Measurements from ENCODE around the gene CC2D2A. TPM values are rescaled to one million over a fixed set of nuclear protein-coding genes. Genes with fewer than 3 reads are reported as not detected.

The CC2D2A gene
- total and polyA plus RNA-seq, 10 of the 15 experiments (the other 5 are each of a cell fraction or from before 2014, with no cell fraction given), result 0.04 to 1.1 (median 0.26) TPM

- no peaks in the 10 kb centered on the region for H3K27me3 ChIP-seq (replicated peaks in 1 of 2; ENCODE audit: control insufficient read depth in 2 of 2, insufficient read depth in 2 of 2, low read length in 1 of 2)
- H3K4me2 ChIP-seq (ENCODE audit: control insufficient read depth, insufficient read depth), result no peak overlapping the region
- no peaks in the 10 kb centered on the region for H4K20me1 ChIP-seq (ENCODE audit: control insufficient read depth, insufficient read depth)
- TF ChIP-seq RB1 (IDR thresholded peaks at IDR 0.05; ENCODE audit: borderline replicate concordance) (no peak), BACH1 (IDR thresholded peaks at IDR 0.05; ENCODE audit: borderline replicate concordance) (no peak), BMI1 (IDR thresholded peaks at IDR 0.05; ENCODE audit: borderline replicate concordance) (no peak), TBL1XR1 (IDR thresholded peaks at IDR 0.05; ENCODE audit: low read depth, low read length) (no peak)
- TF ChIP-seq, protein P1, sequence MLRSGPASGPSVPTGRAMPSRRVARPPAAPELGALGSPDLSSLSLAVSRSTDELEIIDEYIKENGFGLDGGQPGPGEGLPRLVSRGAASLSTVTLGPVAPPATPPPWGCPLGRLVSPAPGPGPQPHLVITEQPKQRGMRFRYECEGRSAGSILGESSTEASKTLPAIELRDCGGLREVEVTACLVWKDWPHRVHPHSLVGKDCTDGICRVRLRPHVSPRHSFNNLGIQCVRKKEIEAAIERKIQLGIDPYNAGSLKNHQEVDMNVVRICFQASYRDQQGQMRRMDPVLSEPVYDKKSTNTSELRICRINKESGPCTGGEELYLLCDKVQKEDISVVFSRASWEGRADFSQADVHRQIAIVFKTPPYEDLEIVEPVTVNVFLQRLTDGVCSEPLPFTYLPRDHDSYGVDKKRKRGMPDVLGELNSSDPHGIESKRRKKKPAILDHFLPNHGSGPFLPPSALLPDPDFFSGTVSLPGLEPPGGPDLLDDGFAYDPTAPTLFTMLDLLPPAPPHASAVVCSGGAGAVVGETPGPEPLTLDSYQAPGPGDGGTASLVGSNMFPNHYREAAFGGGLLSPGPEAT (IDR thresholded peaks at IDR 0.05; ENCODE audit: low read depth), result no peak
- no peak overlapping the region for H3K9ac ChIP-seq (ENCODE audit: control insufficient read depth, insufficient read depth, low read length)
- no peaks in the 10 kb centered on the region for H3K79me2 ChIP-seq (ENCODE audit: control insufficient read depth, insufficient read depth, low read length)
- no peaks in the 10 kb centered on the region for H3K36me3 ChIP-seq (ENCODE audit: control insufficient read depth in 2 of 2, insufficient read depth in 2 of 2, low read length in 1 of 2)
- 32% methylated on average over 2 of the region's 2 CpGs for WGBS (ENCODE audit: insufficient coverage, insufficient replicate concordance, low lambda C conversion rate, missing lambda C conversion rate)
- FAIRE-seq (no peak), DNase-seq (ENCODE audit: low read depth, low spot score) (no peak), ATAC-seq (no peak)
- POLR2A ChIA-PET, result no interaction called here
- no peak overlapping the region for H3K4me3 ChIP-seq
- RAD21 ChIA-PET (ENCODE audit: unreplicated experiment), result no interaction called here
- no TSS peak for BruUV-seq (replicated peaks)
- CTCF ChIA-PET, result no interaction called here
- no peaks in the 10 kb centered on the region for H3K4me1 ChIP-seq (ENCODE audit: control insufficient read depth, insufficient read depth, low read length)
- intact Hi-C loops (cut with micrococcal nuclease; ENCODE audit: unreplicated experiment), result no loop called here
- H3K9me3 ChIP-seq (replicated peaks; ENCODE audit: control insufficient read depth, insufficient read depth, low read length), result no peaks in the 10 kb centered on the region
- H2AFZ ChIP-seq (ENCODE audit: control insufficient read depth, low read depth, low read length), result no peak overlapping the region
- H3K27ac ChIP-seq (ENCODE audit: control insufficient read depth, insufficient read depth), result no peak overlapping the region
- in situ Hi-C loops (cut with MboI), result no loop called here
- SMC1A ChIA-PET (ENCODE audit: uncharacterized antibody, unreplicated experiment), result no interaction called here
These were observed 64.1 kb downstream of the CC2D2A start for GRCh38 chr4:15533817-15534216.

GRCh38 chr4:15535599-15535998 is 65.9 kb downstream of the CC2D2A start:
- SMC1A ChIA-PET (ENCODE audit: uncharacterized antibody, unreplicated experiment), result no interaction called here
- no peaks in the 10 kb centered on the region for H3K27me3 ChIP-seq (replicated peaks in 1 of 2; ENCODE audit: control insufficient read depth in 2 of 2, insufficient read depth in 2 of 2, low read length in 1 of 2)
- H3K79me2 ChIP-seq (ENCODE audit: control insufficient read depth, insufficient read depth, low read length), result no peaks in the 10 kb centered on the region
- H3K27ac ChIP-seq (ENCODE audit: control insufficient read depth, insufficient read depth), result no peak overlapping the region
- 63% methylated on average over 6 of the region's 6 CpGs for WGBS (ENCODE audit: insufficient coverage, insufficient replicate concordance, low lambda C conversion rate, missing lambda C conversion rate)
- CTCF ChIA-PET, result interaction anchor here (1.5 kb wide), 1 partner anchor 78 kb away, joined by 4 read pairs; no protein-coding TSS in a partner anchor
- RAD21 ChIA-PET (ENCODE audit: unreplicated experiment), result no interaction called here
- H2AFZ ChIP-seq (ENCODE audit: control insufficient read depth, low read depth, low read length), result no peak overlapping the region
- DNase-seq (ENCODE audit: low read depth, low spot score), result no peak
- POLR2A ChIA-PET, result no interaction called here
- H3K4me3 ChIP-seq, result no peak overlapping the region
- H3K4me2 ChIP-seq (ENCODE audit: control insufficient read depth, insufficient read depth), result no peak overlapping the region
- ATAC-seq, result no peak
- no peaks in the 10 kb centered on the region for H3K4me1 ChIP-seq (ENCODE audit: control insufficient read depth, insufficient read depth, low read length)
- no peak for FAIRE-seq
- no peaks in the 10 kb centered on the region for H3K9me3 ChIP-seq (replicated peaks; ENCODE audit: control insufficient read depth, insufficient read depth, low read length)
- no peaks in the 10 kb centered on the region for H3K36me3 ChIP-seq (ENCODE audit: control insufficient read depth in 2 of 2, insufficient read depth in 2 of 2, low read length in 1 of 2)
- H4K20me1 ChIP-seq (ENCODE audit: control insufficient read depth, insufficient read depth), result no peaks in the 10 kb centered on the region
- H3K9ac ChIP-seq (ENCODE audit: control insufficient read depth, insufficient read depth, low read length), result no peak overlapping the region
- intact Hi-C loops (cut with micrococcal nuclease; ENCODE audit: unreplicated experiment) (no loop called here), in situ Hi-C loops (cut with MboI) (no loop called here)
- BruUV-seq (replicated peaks), result no TSS peak
- TF ChIP-seq ZZZ3 (IDR thresholded peaks at IDR 0.05; ENCODE audit: control insufficient read depth, insufficient read length, low read depth), result no peak
- TF ChIP-seq ZNF384 (IDR thresholded peaks at IDR 0.05; ENCODE audit: borderline replicate concordance, low read depth, low read length), result no peak
- no peak for TF ChIP-seq SKIL (IDR thresholded peaks at IDR 0.05; ENCODE audit: low read depth, poor library complexity, severe bottlenecking)
- TF ChIP-seq IKZF1 (conservative IDR thresholded peaks at IDR 0.05), result no peak
- TF ChIP-seq IRF3 (IDR thresholded peaks at IDR 0.05), result no peak
- no peak for TF ChIP-seq HDGF (IDR thresholded peaks at IDR 0.05)
- no peak for TF ChIP-seq CTCF (IDR thresholded peaks at IDR 0.05 in 2 of 3, conservative IDR thresholded peaks at IDR 0.05 in 1 of 3; ENCODE audit: control insufficient read depth in 2 of 3, extremely low read depth in 1 of 3, insufficient read depth in 1 of 3, low read depth in 3 of 3, low read length in 3 of 3)

All from GM12878 (cell line).